GM13976 (cell line): ENCODE results near the gene TNFRSF9.
A peak's percentile ranks its signal among the peaks of the same experiment; 100 is the strongest.

Experiments
- DNase-seq: peaks from one replicate; pipeline ENCODE4 v3.0.0; 2012; ENCODE audit warnings: low spot score
- in situ Hi-C: fragments of 300-500 bp; cut with MboI; formaldehyde crosslinking; loops from one replicate; pipeline ENCODE4 v1.12.0; 2022; ENCODE audit warnings: low sequenced_read_pairs, mixed read lengths, inconsistent platforms; ENCODE audit not compliant: unreplicated experiment
- TF ChIP-seq, protein P1 (sequence below): IDR thresholded peaks from 2 replicates; pipeline ENCODE4 v1.5.1; 2012; ENCODE audit warnings: borderline replicate concordance, mild to moderate bottlenecking; ENCODE audit not compliant: insufficient read depth; ENCODE audit errors: extremely low read depth, missing control alignments, control extremely low read depth

The TNFRSF9 gene

DNA sequence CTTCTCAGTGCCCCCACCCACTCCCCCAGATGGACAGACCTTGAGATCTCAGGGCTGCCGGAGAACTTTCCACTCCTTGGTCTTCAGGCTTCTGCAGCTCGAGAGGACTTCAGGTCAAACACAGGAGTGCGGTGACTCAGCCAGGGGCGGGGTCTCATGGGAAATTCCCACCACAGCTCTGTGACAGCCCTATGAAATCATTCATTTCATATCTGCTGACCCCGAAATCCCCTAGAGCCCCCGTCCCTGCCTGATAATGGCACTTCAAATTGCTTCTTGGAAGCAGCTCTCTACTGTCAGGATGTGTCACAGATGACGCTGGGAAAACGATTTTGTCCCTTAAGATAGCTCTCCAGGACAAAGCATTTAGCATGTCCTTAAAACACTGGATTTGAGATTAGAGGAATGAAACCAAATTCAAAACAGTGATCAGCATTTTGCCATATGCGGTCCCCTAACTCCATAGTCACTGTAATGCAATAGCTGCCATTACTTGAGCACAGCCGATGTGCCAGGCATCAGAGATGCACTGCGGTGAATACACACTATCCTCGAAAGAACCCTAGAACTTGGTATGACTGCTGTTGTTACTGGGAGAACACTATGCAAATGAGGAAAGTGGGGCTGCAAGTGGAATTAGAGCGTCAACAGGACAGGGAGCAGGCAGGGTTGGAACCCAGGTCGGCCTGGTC lies at the start of gene TNFRSF9:
Gene TNFRSF9 (minus strand): TSS at position 95 of the 692 bp plus-strand sequence. CDS start 845 bp downstream, outside the sequence.
- TF ChIP-seq, protein P1, sequence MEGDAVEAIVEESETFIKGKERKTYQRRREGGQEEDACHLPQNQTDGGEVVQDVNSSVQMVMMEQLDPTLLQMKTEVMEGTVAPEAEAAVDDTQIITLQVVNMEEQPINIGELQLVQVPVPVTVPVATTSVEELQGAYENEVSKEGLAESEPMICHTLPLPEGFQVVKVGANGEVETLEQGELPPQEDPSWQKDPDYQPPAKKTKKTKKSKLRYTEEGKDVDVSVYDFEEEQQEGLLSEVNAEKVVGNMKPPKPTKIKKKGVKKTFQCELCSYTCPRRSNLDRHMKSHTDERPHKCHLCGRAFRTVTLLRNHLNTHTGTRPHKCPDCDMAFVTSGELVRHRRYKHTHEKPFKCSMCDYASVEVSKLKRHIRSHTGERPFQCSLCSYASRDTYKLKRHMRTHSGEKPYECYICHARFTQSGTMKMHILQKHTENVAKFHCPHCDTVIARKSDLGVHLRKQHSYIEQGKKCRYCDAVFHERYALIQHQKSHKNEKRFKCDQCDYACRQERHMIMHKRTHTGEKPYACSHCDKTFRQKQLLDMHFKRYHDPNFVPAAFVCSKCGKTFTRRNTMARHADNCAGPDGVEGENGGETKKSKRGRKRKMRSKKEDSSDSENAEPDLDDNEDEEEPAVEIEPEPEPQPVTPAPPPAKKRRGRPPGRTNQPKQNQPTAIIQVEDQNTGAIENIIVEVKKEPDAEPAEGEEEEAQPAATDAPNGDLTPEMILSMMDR: no peak
- peak; percentile 77 for DNase-seq
- in situ Hi-C loops: no loop called here

GRCh38 chr1:7989762-7990428 lies 49.3 kb upstream of the TNFRSF9 start:
- TF ChIP-seq, protein P1: no peak
- in situ Hi-C loops: no loop called here
- DNase-seq: no peak

- in situ Hi-C loops: no loop called here
- TF ChIP-seq, protein P1: no peak
- DNase-seq: peak; percentile 42
Measured at GRCh38 chr1:7988576-7988975, 47.9 kb upstream of the TNFRSF9 start.

GRCh38 chr1:7987528-7987927 lies 46.9 kb upstream of the TNFRSF9 start:
- TF ChIP-seq, protein P1: no peak
- in situ Hi-C loops: no loop called here
- DNase-seq: no peak

GRCh38 chr1:7985851-7986612 lies 45.4 kb upstream of the TNFRSF9 start:
- TF ChIP-seq, protein P1: no peak
- in situ Hi-C loops: no loop called here
- DNase-seq: no peak

DNA sequence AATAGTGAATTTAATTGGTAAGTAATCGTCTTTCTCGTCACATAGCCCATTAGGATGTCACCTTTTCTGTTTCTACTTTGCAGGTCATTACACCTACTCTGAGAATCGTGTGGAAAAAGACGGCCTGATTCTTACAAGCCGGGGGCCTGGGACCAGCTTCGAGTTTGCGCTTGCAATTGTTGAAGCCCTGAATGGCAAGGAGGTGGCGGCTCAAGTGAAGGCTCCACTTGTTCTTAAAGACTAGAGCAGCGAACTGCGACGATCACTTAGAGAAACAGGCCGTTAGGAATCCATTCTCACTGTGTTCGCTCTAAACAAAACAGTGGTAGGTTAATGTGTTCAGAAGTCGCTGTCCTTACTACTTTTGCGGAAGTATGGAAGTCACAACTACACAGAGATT lies 44.2 kb upstream of the TNFRSF9 start:
- in situ Hi-C loops: no loop called here
- TF ChIP-seq, protein P1: no peak
- DNase-seq: no peak
